Suprapubic skin (tissue), 3 donors: ENCODE data around the gene CLK2.

ENCODE experiments used
- POLR2AphosphoS5 ChIP-seq, 3 donors: sonication (generic); formaldehyde crosslinking; IDR thresholded peaks; one replicate each; pipeline ENCODE4 v1.6.1; 2017; ENCODE audit warnings: antibody characterized with exemption in 3 of 3
- TF ChIP-seq, protein P1 (sequence below), 2 donors: fragments of 200-600 bp in 1 of 2; fragments of 450-650 bp in 1 of 2; sonication (generic) in 1 of 2; IDR thresholded peaks; one replicate each; pipeline ENCODE4 v1.5.1; 2016 to 2019; ENCODE audit warnings: antibody characterized with exemption in 2 of 2, mild to moderate bottlenecking in 1 of 2, moderate library complexity in 1 of 2

GRCh38 chr1:155256058-155256852 lies 17.0 kb downstream of the CLK2 start:
- no peak for TF ChIP-seq POLR2AphosphoS5 (IDR thresholded peaks at IDR 0.05)
- TF ChIP-seq, protein P1, sequence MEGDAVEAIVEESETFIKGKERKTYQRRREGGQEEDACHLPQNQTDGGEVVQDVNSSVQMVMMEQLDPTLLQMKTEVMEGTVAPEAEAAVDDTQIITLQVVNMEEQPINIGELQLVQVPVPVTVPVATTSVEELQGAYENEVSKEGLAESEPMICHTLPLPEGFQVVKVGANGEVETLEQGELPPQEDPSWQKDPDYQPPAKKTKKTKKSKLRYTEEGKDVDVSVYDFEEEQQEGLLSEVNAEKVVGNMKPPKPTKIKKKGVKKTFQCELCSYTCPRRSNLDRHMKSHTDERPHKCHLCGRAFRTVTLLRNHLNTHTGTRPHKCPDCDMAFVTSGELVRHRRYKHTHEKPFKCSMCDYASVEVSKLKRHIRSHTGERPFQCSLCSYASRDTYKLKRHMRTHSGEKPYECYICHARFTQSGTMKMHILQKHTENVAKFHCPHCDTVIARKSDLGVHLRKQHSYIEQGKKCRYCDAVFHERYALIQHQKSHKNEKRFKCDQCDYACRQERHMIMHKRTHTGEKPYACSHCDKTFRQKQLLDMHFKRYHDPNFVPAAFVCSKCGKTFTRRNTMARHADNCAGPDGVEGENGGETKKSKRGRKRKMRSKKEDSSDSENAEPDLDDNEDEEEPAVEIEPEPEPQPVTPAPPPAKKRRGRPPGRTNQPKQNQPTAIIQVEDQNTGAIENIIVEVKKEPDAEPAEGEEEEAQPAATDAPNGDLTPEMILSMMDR (IDR thresholded peaks at IDR 0.05) = no peak
